Endodermal cell (in vitro differentiated cells): ENCODE measurements around the gene ANO6. TPM values are rescaled to one million over a fixed set of nuclear protein-coding genes. Genes with fewer than 3 reads are reported as not detected.

ENCODE experiments used
- DNase-seq: peaks from one replicate; pipeline ENCODE4 v3.0.0-alpha.2; 2017
- H3K27ac ChIP-seq: 2 replicates; pipeline ENCODE4 v1.5.1; 2013; ENCODE audit warnings: mild to moderate bottlenecking, low read depth, low read length, moderate library complexity
- H3K27me3 ChIP-seq: 2 replicates; pipeline ENCODE4 v1.6.1; 2013; ENCODE audit warnings: mild to moderate bottlenecking, low read length, moderate library complexity; ENCODE audit not compliant: insufficient read depth, control insufficient read depth, poor library complexity, severe bottlenecking
- H3K36me3 ChIP-seq: 2 replicates; pipeline ENCODE4 v1.7.0; 2013; ENCODE audit warnings: mild to moderate bottlenecking, low read length, moderate library complexity; ENCODE audit not compliant: control insufficient read depth, insufficient read depth
- H3K4me1 ChIP-seq: one replicate; pipeline ENCODE4 v1.7.0; 2013; ENCODE audit warnings: low read length; ENCODE audit not compliant: control insufficient read depth, insufficient read depth
- H3K4me3 ChIP-seq: 2 replicates; pipeline ENCODE4 v1.5.1; 2013; ENCODE audit warnings: mild to moderate bottlenecking, low read length, moderate library complexity
- H3K9ac ChIP-seq: 2 replicates; pipeline ENCODE4 v1.6.1; 2013; ENCODE audit warnings: mild to moderate bottlenecking, low read length, moderate library complexity; ENCODE audit not compliant: poor library complexity, severe bottlenecking; ENCODE audit errors: extremely low read depth
- H3K9me3 ChIP-seq: 2 replicates; pipeline ENCODE4 v1.6.1; 2013; ENCODE audit warnings: mild to moderate bottlenecking, low read length, moderate library complexity; ENCODE audit not compliant: control insufficient read depth
- H3K27ac Mint-ChIP-seq: 2 replicates; pipeline ENCODE4 v1.8.0; 2020; ENCODE audit warnings: mixed read lengths
- H3K27me3 Mint-ChIP-seq: 2 replicates; pipeline ENCODE4 v1.8.0; 2021; ENCODE audit warnings: mild to moderate bottlenecking, mixed read lengths; ENCODE audit not compliant: insufficient read depth
- H3K36me3 Mint-ChIP-seq: 2 replicates; pipeline ENCODE4 v1.8.0; 2020; ENCODE audit warnings: low read depth, mixed read lengths
- H3K4me1 Mint-ChIP-seq: 2 replicates; pipeline ENCODE4 v1.8.0; 2020; ENCODE audit warnings: mixed read lengths
- H3K4me3 Mint-ChIP-seq: 2 replicates; pipeline ENCODE4 v1.8.0; 2020; ENCODE audit warnings: mild to moderate bottlenecking, moderate library complexity, mixed read lengths
- H3K9me3 Mint-ChIP-seq: 2 replicates; pipeline ENCODE4 v1.8.0; 2020; ENCODE audit warnings: mild to moderate bottlenecking, mixed read lengths
- WGBS, 2 experiments: methylation state at CpG; one replicate each; pipeline versions ENCODE4 v1.1.5 to v1.1.7; 2013; ENCODE audit warnings: missing lambda C conversion rate in 2 of 2, mixed read lengths in 1 of 2; ENCODE audit not compliant: insufficient coverage in 1 of 2, insufficient read length in 1 of 2; 5-methylcytosine and 5-hydroxymethylcytosine counted together
- total RNA-seq, 2 donors: library from RNA; stranded (reverse); fragmentation: NEBNext Ultra II Directional in 1 of 2; extraction: Animal tissue kit (Norgen Biotek cat#: 25700) in 1 of 2; gene quantifications; 2 replicates in 1 of 2; 3 replicates in 1 of 2; pipeline ENCODE4 v1.2.1, GENCODE V29; 2021
- TF ChIP-seq, protein P1 (sequence below): fragments of 200-600 bp; sonication (generic); conservative IDR thresholded peaks from 2 replicates; pipeline ENCODE4 v1.5.0; 2021; ENCODE audit warnings: antibody characterized with exemption, mild to moderate bottlenecking

ANO6 gene
- total RNA-seq, 2 donors from 2014 or later, result 53.5 to 55.2 TPM

DNA sequence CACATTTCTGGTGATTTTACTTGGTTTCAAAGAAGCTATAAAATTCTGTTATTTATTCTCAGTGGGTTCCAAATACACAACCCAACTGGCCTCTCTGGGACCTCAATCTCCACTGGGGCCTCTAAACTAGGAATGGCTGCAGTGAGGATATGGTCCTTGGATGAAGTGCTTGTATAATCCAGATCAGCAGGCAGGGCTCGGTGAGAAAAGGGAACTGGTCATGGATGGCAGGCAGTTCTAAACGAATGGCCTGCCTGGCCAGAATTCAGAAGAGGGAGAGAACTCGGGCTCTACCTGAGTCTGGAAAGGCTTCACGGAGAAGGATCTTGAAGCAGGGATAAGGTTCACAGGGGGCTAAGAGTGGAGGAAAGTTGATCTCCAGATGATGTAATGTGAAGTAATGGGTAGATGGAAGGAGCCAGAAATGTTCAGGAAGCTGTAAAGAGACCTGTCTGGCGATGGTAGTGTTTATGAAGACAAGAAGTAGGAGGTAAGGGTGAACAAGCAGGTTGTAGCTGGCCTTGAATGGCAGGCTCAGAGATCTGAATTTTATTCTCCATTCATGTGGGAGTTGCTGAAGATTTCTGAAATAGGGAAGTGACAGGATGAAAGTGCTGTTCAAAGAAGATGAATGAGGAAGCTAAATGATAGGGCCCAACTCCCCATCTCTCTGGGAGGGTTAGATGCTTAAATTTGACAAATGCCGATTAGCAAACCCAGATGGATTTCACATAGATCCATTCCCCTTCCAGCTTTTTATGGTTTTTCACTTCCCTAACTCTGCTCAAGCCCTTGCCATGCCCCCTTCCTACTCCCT lies 31.5 kb upstream of the ANO6 start:
- 86 to 88% methylated on average over 5 to 6 of the region's 6 CpGs for WGBS, 2 experiments
- no peak overlapping the region for H3K4me3 ChIP-seq
- H3K27me3 ChIP-seq, result no peaks in the 10 kb centered on the region
- peaks cover 10% of the 10 kb centered on the region for H3K9me3 ChIP-seq
- peaks cover 11% of the 10 kb centered on the region for H3K9me3 Mint-ChIP-seq
- no peak overlapping the region for H3K9ac ChIP-seq
- peaks cover 10% of the 10 kb centered on the region for H3K4me1 Mint-ChIP-seq
- no peaks in the 10 kb centered on the region for H3K4me1 ChIP-seq
- H3K4me3 Mint-ChIP-seq, result no peak overlapping the region
- TF ChIP-seq, protein P1, sequence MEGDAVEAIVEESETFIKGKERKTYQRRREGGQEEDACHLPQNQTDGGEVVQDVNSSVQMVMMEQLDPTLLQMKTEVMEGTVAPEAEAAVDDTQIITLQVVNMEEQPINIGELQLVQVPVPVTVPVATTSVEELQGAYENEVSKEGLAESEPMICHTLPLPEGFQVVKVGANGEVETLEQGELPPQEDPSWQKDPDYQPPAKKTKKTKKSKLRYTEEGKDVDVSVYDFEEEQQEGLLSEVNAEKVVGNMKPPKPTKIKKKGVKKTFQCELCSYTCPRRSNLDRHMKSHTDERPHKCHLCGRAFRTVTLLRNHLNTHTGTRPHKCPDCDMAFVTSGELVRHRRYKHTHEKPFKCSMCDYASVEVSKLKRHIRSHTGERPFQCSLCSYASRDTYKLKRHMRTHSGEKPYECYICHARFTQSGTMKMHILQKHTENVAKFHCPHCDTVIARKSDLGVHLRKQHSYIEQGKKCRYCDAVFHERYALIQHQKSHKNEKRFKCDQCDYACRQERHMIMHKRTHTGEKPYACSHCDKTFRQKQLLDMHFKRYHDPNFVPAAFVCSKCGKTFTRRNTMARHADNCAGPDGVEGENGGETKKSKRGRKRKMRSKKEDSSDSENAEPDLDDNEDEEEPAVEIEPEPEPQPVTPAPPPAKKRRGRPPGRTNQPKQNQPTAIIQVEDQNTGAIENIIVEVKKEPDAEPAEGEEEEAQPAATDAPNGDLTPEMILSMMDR, result no peak
- H3K27me3 Mint-ChIP-seq, result no peaks in the 10 kb centered on the region
- H3K27ac Mint-ChIP-seq, result no peak overlapping the region
- H3K36me3 Mint-ChIP-seq, result peaks cover 7% of the 10 kb centered on the region
- no peaks in the 10 kb centered on the region for H3K36me3 ChIP-seq
- no peak overlapping the region for H3K27ac ChIP-seq
- DNase-seq, result no peak

GRCh38 chr12:45186762-45187161 lies 29.1 kb upstream of the ANO6 start:
- no peak overlapping the region for H3K4me3 ChIP-seq
- no peak overlapping the region for H3K4me3 Mint-ChIP-seq
- H3K9ac ChIP-seq, result no peak overlapping the region
- no peak for DNase-seq
- H3K4me1 ChIP-seq, result no peaks in the 10 kb centered on the region
- no peak overlapping the region for H3K27ac Mint-ChIP-seq
- TF ChIP-seq, protein P1, result no peak
- peaks cover 14% of the 10 kb centered on the region for H3K4me1 Mint-ChIP-seq
- peaks cover 12% of the 10 kb centered on the region for H3K9me3 Mint-ChIP-seq
- H3K36me3 ChIP-seq, result no peaks in the 10 kb centered on the region
- H3K27me3 Mint-ChIP-seq, result no peaks in the 10 kb centered on the region
- no peak overlapping the region for H3K27ac ChIP-seq
- 50 to 94% methylated on average over 1 to 2 of the region's 2 CpGs for WGBS, 2 experiments
- H3K36me3 Mint-ChIP-seq, result peaks cover 14% of the 10 kb centered on the region
- peaks cover 12% of the 10 kb centered on the region for H3K9me3 ChIP-seq
- no peaks in the 10 kb centered on the region for H3K27me3 ChIP-seq

- H3K4me1 Mint-ChIP-seq, result peaks cover 30% of the 10 kb centered on the region
- no peak overlapping the region for H3K27ac Mint-ChIP-seq
- H3K36me3 ChIP-seq, result no peaks in the 10 kb centered on the region
- no peak overlapping the region for H3K9ac ChIP-seq
- TF ChIP-seq, protein P1, result no peak
- H3K4me3 Mint-ChIP-seq, result no peak overlapping the region
- DNase-seq, result no peak
- H3K9me3 ChIP-seq, result peaks cover 12% of the 10 kb centered on the region
- H3K4me3 ChIP-seq, result no peak overlapping the region
- peaks cover 12% of the 10 kb centered on the region for H3K9me3 Mint-ChIP-seq
- no peaks in the 10 kb centered on the region for H3K4me1 ChIP-seq
- H3K27me3 ChIP-seq, result no peaks in the 10 kb centered on the region
- peaks cover 14% of the 10 kb centered on the region for H3K36me3 Mint-ChIP-seq
- 80% methylated on average over 1 of the region's 1 CpG; no CpG with 5 or more reads in 1 of the 2 experiments for WGBS, 2 experiments
- no peaks in the 10 kb centered on the region for H3K27me3 Mint-ChIP-seq
- H3K27ac ChIP-seq, result no peak overlapping the region
These were observed 26.0 kb upstream of the ANO6 start for GRCh38 chr12:45189766-45190403.
